ENCODE data around the gene LCORL. TPM values are rescaled to one million over a fixed set of nuclear protein-coding genes. Genes with fewer than 3 reads are reported as not detected.

LCORL gene
- total and polyA plus RNA-seq, 9 of the 15 experiments (the other 6 are each of a cell fraction or from before 2014, with no cell fraction given): 3.1 to 24.5 (median 11.1) TPM

- Histone ChIP-seq H3K9me1 (ENCODE audit: control insufficient read depth, insufficient read depth, low read length) (no peaks in the 10 kb centered on the region), H3K36me3 (ENCODE audit: control insufficient read depth, insufficient read depth, low read length) (peaks cover 27% of the 10 kb centered on the region; the same call in 2 of the 3 replicates), H3K4me3 (no peak overlapping the region), H3K4me2 (ENCODE audit: insufficient read depth, low read length) (no peak overlapping the region), H3K4me1 (replicated peaks in 1 of 2; ENCODE audit: control insufficient read depth in 2 of 2, insufficient read depth in 2 of 2, low read length in 2 of 2) (no peaks in the 10 kb centered on the region), H3K27me3 (ENCODE audit: control insufficient read depth in 2 of 2, insufficient read depth in 2 of 2, low read length in 2 of 2) (no peaks in the 10 kb centered on the region), H4K20me1 (replicated peaks; ENCODE audit: control insufficient read depth, insufficient read depth, low read length) (no peaks in the 10 kb centered on the region), H3K9me3 (replicated peaks; ENCODE audit: control insufficient read depth, insufficient read depth, low read depth, low read length) (no peaks in the 10 kb centered on the region), H3K79me2 (ENCODE audit: control insufficient read depth, insufficient read depth, low read length) (peaks cover 5% of the 10 kb centered on the region; the same call in 1 of the 3 replicates), H3K9ac (ENCODE audit: insufficient read depth in 1 of 2, low read depth in 2 of 2, low read length in 2 of 2) (no peak overlapping the region), H3K27ac (ENCODE audit: extremely low read depth, low read depth, low read length) (no peak overlapping the region), H2AFZ (ENCODE audit: low read depth, low read length) (no peak overlapping the region)
- CTCF ChIA-PET (ENCODE audit: low intra/inter-chr PET ratio): no interaction called here
- no peak for ATAC-seq
- TF ChIP-seq ZBED1 (IDR thresholded peaks at IDR 0.05): no peak
- no peak for TF ChIP-seq TAF9B (IDR thresholded peaks at IDR 0.05; ENCODE audit: partially characterized antibody)
- peak; percentile 80 for TF ChIP-seq MAFG (tag; conservative IDR thresholded peaks at IDR 0.05)
- peak; percentile 81 for TF ChIP-seq MAFK (IDR thresholded peaks at IDR 0.05; ENCODE audit: low read length)
- TF ChIP-seq ZFPM2 (CRISPR knock-in tag; IDR thresholded peaks at IDR 0.05): no peak
- no peak for TF ChIP-seq SIRT6 (IDR thresholded peaks at IDR 0.05; ENCODE audit: low read depth, low read length)
- TF ChIP-seq HNRNPK (IDR thresholded peaks at IDR 0.05; ENCODE audit: low read depth, low read length, poor library complexity, severe bottlenecking): no peak
- TF ChIP-seq STAT6 (CRISPR knock-in tag; IDR thresholded peaks at IDR 0.05): no peak
- TF ChIP-seq MAFF (IDR thresholded peaks at IDR 0.05; ENCODE audit: low read length): peak; percentile 82
- TF ChIP-seq C11orf30 (IDR thresholded peaks at IDR 0.05; ENCODE audit: low read depth): peak; percentile 91
- TF ChIP-seq BRCA1 (IDR thresholded peaks at IDR 0.05): no peak
- TF ChIP-seq BRCA1 (CRISPR knock-in tag; IDR thresholded peaks at IDR 0.05): no peak
- TF ChIP-seq YBX1 (IDR thresholded peaks at IDR 0.05): no peak
- no peak for TF ChIP-seq SP1 (CRISPR knock-in tag; IDR thresholded peaks at IDR 0.05)
- TF ChIP-seq ZNF316 (IDR thresholded peaks at IDR 0.05): peak; percentile 97
- TF ChIP-seq WHSC1 (IDR thresholded peaks at IDR 0.05; ENCODE audit: low read length): no peak
- TF ChIP-seq, protein P1, sequence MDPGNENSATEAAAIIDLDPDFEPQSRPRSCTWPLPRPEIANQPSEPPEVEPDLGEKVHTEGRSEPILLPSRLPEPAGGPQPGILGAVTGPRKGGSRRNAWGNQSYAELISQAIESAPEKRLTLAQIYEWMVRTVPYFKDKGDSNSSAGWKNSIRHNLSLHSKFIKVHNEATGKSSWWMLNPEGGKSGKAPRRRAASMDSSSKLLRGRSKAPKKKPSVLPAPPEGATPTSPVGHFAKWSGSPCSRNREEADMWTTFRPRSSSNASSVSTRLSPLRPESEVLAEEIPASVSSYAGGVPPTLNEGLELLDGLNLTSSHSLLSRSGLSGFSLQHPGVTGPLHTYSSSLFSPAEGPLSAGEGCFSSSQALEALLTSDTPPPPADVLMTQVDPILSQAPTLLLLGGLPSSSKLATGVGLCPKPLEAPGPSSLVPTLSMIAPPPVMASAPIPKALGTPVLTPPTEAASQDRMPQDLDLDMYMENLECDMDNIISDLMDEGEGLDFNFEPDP (CRISPR knock-in tag; IDR thresholded peaks at IDR 0.05): no peak
- DNase-seq (ENCODE audit: extremely low read depth in 1 of 4, low spot score in 3 of 4): no peak
- no TSS peak for BruUV-seq (replicated peaks)
- intact Hi-C loops (cut with micrococcal nuclease): no loop called here
- in situ Hi-C loops (cut with MboI): no loop called here
- POLR2A ChIA-PET: no interaction called here
- FAIRE-seq: no peak
These were observed 60.3 kb downstream of the LCORL start for GRCh38 chr4:17961249-17961648.

All from K562 (cell line).